Measurements from ENCODE around the gene GHRHR.

GHRHR gene

GRCh38 chr7:31027161-31027965 lies 63.6 kb downstream of the GHRHR start:
- no peak overlapping the region for H3K4me3 ChIP-seq (ENCODE audit: control insufficient read depth, low read depth, low read length)
- no peak for TF ChIP-seq CTCF (IDR thresholded peaks at IDR 0.05; ENCODE audit: control insufficient read depth, insufficient read depth, low read depth, low read length, missing control alignments)
- no peak for DNase-seq (ENCODE audit: low read depth)

GRCh38 chr7:31028006-31028405 lies 64.3 kb downstream of the GHRHR start:
- no peak for TF ChIP-seq CTCF (IDR thresholded peaks at IDR 0.05; ENCODE audit: control insufficient read depth, insufficient read depth, low read depth, low read length, missing control alignments)
- no peak for DNase-seq (ENCODE audit: low read depth)
- no peak overlapping the region for H3K4me3 ChIP-seq (ENCODE audit: control insufficient read depth, low read depth, low read length)

GRCh38 chr7:31028417-31028992 lies 64.8 kb downstream of the GHRHR start:
- TF ChIP-seq CTCF (IDR thresholded peaks at IDR 0.05; ENCODE audit: control insufficient read depth, insufficient read depth, low read depth, low read length, missing control alignments), result no peak
- no peak for DNase-seq (ENCODE audit: low read depth)
- no peak overlapping the region for H3K4me3 ChIP-seq (ENCODE audit: control insufficient read depth, low read depth, low read length)

Data from AG09309 (cell line).